Neural cell (in vitro differentiated cells): ENCODE results near the gene MAGI2.

ENCODE experiments used
- EP300 ChIP-seq: fragments of 450-650 bp; conservative IDR thresholded peaks from 2 replicates; pipeline ENCODE4 v1.6.1; 2014; ENCODE audit warnings: antibody characterized with exemption, mild to moderate bottlenecking, moderate library complexity; ENCODE audit not compliant: poor library complexity, severe bottlenecking
- EZH2 ChIP-seq: fragments of 200-600, 300-800 bp; shearing (Covaris generic), sonication (generic); IDR thresholded peaks from 2 replicates; pipeline ENCODE4 v1.6.1; 2014; ENCODE audit warnings: antibody characterized with exemption, low read length, borderline replicate concordance, mild to moderate bottlenecking; ENCODE audit not compliant: insufficient read depth, poor library complexity, severe bottlenecking
- MXI1 ChIP-seq: fragments of 450-650 bp; conservative IDR thresholded peaks from 2 replicates; pipeline ENCODE4 v1.6.1; 2014; ENCODE audit warnings: antibody characterized with exemption, mild to moderate bottlenecking; ENCODE audit not compliant: poor library complexity, severe bottlenecking
- TF ChIP-seq, protein P1 (sequence below): fragments of 450-650 bp; IDR thresholded peaks from 2 replicates; pipeline ENCODE4 v1.5.1; 2014; ENCODE audit warnings: antibody characterized with exemption, mild to moderate bottlenecking, moderate library complexity; ENCODE audit not compliant: poor library complexity, severe bottlenecking
- TF ChIP-seq, protein P2 (sequence below): IDR thresholded peaks from 2 replicates; pipeline ENCODE4 v1.6.1; 2012; ENCODE audit warnings: borderline replicate concordance

DNA sequence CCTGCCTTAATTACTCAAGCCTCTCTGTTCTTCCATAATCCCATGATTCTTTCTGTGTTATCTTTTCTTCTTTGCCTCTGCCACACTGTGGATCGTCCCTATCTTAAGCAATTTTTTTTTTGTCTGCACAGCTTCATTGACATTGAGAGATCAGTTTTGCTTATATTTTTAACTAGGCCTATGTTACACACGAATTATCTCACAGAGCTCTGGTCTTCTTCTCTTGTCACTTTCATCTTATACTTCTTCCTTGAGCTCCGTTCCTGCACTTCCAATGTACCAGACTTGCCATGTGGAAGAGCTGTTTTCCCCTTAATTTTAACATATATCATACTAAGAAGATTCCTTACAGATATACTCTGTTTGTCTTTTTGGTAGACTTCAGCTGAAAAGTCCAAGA is 106.1 kb downstream of the MAGI2 start:
- TF ChIP-seq, protein P1, sequence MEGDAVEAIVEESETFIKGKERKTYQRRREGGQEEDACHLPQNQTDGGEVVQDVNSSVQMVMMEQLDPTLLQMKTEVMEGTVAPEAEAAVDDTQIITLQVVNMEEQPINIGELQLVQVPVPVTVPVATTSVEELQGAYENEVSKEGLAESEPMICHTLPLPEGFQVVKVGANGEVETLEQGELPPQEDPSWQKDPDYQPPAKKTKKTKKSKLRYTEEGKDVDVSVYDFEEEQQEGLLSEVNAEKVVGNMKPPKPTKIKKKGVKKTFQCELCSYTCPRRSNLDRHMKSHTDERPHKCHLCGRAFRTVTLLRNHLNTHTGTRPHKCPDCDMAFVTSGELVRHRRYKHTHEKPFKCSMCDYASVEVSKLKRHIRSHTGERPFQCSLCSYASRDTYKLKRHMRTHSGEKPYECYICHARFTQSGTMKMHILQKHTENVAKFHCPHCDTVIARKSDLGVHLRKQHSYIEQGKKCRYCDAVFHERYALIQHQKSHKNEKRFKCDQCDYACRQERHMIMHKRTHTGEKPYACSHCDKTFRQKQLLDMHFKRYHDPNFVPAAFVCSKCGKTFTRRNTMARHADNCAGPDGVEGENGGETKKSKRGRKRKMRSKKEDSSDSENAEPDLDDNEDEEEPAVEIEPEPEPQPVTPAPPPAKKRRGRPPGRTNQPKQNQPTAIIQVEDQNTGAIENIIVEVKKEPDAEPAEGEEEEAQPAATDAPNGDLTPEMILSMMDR = no peak
- no peak for TF ChIP-seq EP300
- TF ChIP-seq, protein P2, sequence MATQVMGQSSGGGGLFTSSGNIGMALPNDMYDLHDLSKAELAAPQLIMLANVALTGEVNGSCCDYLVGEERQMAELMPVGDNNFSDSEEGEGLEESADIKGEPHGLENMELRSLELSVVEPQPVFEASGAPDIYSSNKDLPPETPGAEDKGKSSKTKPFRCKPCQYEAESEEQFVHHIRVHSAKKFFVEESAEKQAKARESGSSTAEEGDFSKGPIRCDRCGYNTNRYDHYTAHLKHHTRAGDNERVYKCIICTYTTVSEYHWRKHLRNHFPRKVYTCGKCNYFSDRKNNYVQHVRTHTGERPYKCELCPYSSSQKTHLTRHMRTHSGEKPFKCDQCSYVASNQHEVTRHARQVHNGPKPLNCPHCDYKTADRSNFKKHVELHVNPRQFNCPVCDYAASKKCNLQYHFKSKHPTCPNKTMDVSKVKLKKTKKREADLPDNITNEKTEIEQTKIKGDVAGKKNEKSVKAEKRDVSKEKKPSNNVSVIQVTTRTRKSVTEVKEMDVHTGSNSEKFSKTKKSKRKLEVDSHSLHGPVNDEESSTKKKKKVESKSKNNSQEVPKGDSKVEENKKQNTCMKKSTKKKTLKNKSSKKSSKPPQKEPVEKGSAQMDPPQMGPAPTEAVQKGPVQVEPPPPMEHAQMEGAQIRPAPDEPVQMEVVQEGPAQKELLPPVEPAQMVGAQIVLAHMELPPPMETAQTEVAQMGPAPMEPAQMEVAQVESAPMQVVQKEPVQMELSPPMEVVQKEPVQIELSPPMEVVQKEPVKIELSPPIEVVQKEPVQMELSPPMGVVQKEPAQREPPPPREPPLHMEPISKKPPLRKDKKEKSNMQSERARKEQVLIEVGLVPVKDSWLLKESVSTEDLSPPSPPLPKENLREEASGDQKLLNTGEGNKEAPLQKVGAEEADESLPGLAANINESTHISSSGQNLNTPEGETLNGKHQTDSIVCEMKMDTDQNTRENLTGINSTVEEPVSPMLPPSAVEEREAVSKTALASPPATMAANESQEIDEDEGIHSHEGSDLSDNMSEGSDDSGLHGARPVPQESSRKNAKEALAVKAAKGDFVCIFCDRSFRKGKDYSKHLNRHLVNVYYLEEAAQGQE = no peak
- no peak for TF ChIP-seq MXI1
- TF ChIP-seq EZH2 = no peak
